ENCODE data around the gene KCNT1.

KCNT1 gene

GRCh38 chr9:135737840-135738521 is 36.0 kb downstream of the KCNT1 start:
- no peak for TF ChIP-seq CTCF (conservative IDR thresholded peaks at IDR 0.05)
- no peak overlapping the region for H3K27ac ChIP-seq

- no peak for TF ChIP-seq CTCF (conservative IDR thresholded peaks at IDR 0.05)
- H3K27ac ChIP-seq: no peak overlapping the region
Measured at GRCh38 chr9:135739271-135740220, 37.6 kb downstream of the KCNT1 start.

- H3K27ac ChIP-seq: no peak overlapping the region; the same call in 1 of the 2 replicates
- no peak for TF ChIP-seq CTCF (conservative IDR thresholded peaks at IDR 0.05)
Measured at GRCh38 chr9:135741276-135742219, 39.6 kb downstream of the KCNT1 start.

- no peak for TF ChIP-seq CTCF (conservative IDR thresholded peaks at IDR 0.05)
- H3K27ac ChIP-seq: no peak overlapping the region
Measured at GRCh38 chr9:135743021-135743420, 41.0 kb downstream of the KCNT1 start.

GRCh38 chr9:135743546-135744332 is 41.8 kb downstream of the KCNT1 start:
- TF ChIP-seq CTCF (conservative IDR thresholded peaks at IDR 0.05): no peak
- no peak overlapping the region for H3K27ac ChIP-seq

GRCh38 chr9:135744333-135745070 is 42.5 kb downstream of the KCNT1 start:
- H3K27ac ChIP-seq: no peak overlapping the region
- no peak for TF ChIP-seq CTCF (conservative IDR thresholded peaks at IDR 0.05)

Measured in VCaP (cell line).